ENCODE results near the gene NEBL. TPM values are rescaled to one million over a fixed set of nuclear protein-coding genes. Genes with fewer than 3 reads are reported as not detected.

The NEBL gene

GRCh38 chr10:20737107-20737506 lies 160.0 kb downstream of the NEBL start:
- H2AFZ ChIP-seq (ENCODE audit: low read depth, low read length) = no peak overlapping the region
- DNase-seq = no peak
- no peak overlapping the region for H2BK15ac ChIP-seq (ENCODE audit: low read depth, poor library complexity, severe bottlenecking)
- 88% methylated on average over 6 of the region's 6 CpGs for WGBS
- no peaks in the 10 kb centered on the region for H3K4me1 ChIP-seq (ENCODE audit: control insufficient read depth, insufficient read depth, low read depth, low read length)
- no peak overlapping the region for H2BK12ac ChIP-seq (ENCODE audit: low read length in 2 of 2)
- no peaks in the 10 kb centered on the region for H3K36me3 ChIP-seq (ENCODE audit: control insufficient read depth in 1 of 2, insufficient read depth in 2 of 2, low read depth in 1 of 2, low read length in 2 of 2)
- H3K14ac ChIP-seq (ENCODE audit: low read length in 2 of 2) = no peak overlapping the region
- no peak overlapping the region for H3K4me3 ChIP-seq (ENCODE audit: insufficient read depth in 1 of 2, low read depth in 1 of 2, low read length in 2 of 2)
- H3K18ac ChIP-seq (ENCODE audit: low read depth in 1 of 2, low read length in 2 of 2) = no peak overlapping the region
- no peak overlapping the region for H3K9ac ChIP-seq (ENCODE audit: low read length)
- H3K4me2 ChIP-seq (ENCODE audit: low read length, poor library complexity, severe bottlenecking) = no peak overlapping the region
- peaks cover 5% of the 10 kb centered on the region for H3K9me3 ChIP-seq (ENCODE audit: control insufficient read depth, low read length)
- H2BK5ac ChIP-seq (ENCODE audit: low read depth, low read length, poor library complexity, severe bottlenecking) = no peak overlapping the region
- H3K27me3 ChIP-seq (ENCODE audit: control insufficient read depth in 1 of 2, insufficient read depth in 1 of 2, low read length in 2 of 2) = no peaks in the 10 kb centered on the region
- H2BK120ac ChIP-seq (ENCODE audit: low read depth, low read length) = no peak overlapping the region
- H2AK5ac ChIP-seq (ENCODE audit: low read length, severe bottlenecking) = no peak overlapping the region
- H4K91ac ChIP-seq (ENCODE audit: low read length) = no peak overlapping the region
- no peaks in the 10 kb centered on the region for H3K79me1 ChIP-seq (replicated peaks; ENCODE audit: low read length, poor library complexity, severe bottlenecking)
- H3K27ac ChIP-seq (ENCODE audit: low read length, poor library complexity, severe bottlenecking) = no peak overlapping the region
- no peak overlapping the region for H3K23ac ChIP-seq (ENCODE audit: low read length in 2 of 2)
- H3K4ac ChIP-seq (ENCODE audit: low read depth in 1 of 2, low read length in 2 of 2) = no peak overlapping the region
- no peak overlapping the region for H4K8ac ChIP-seq (ENCODE audit: low read length)

Small RNA genes lying within 50 kb of the gene (small RNA-seq; reads per million reads assigned to genes)
- gene AL157398.1 (ENCODE audit: low read depth) (not detected), gene MTND1P21 (ENCODE audit: low read depth) (not detected)

All from mesenchymal stem cell (in vitro differentiated cells and primary cell).